GM23338 (cell line): ENCODE results near the gene DDIT3.

Source experiments
- CREB1 ChIP-seq: fragments of 250-450 bp; sonication (Bioruptor Pico); IDR thresholded peaks from 2 replicates; pipeline ENCODE4 v1.5.0; 2020; ENCODE audit warnings: low read depth, mild to moderate bottlenecking, moderate library complexity
- CTCF ChIP-seq, 2 experiments: fragments of 200-600 bp in 1 of 2; sonication (generic) in 1 of 2; conservative IDR thresholded peaks; 2 replicates each; pipeline versions ENCODE4 v1.5.1 to v1.6.1; 2016 to 2017; ENCODE audit warnings: antibody characterized with exemption in 2 of 2, low read depth in 2 of 2, mild to moderate bottlenecking in 2 of 2, moderate library complexity in 1 of 2
- NANOG ChIP-seq: IDR thresholded peaks from 2 replicates; pipeline ENCODE4 v1.6.1; 2016; ENCODE audit warnings: antibody characterized with exemption, borderline replicate concordance
- POLR2AphosphoS5 ChIP-seq: IDR thresholded peaks from 2 replicates; pipeline ENCODE4 v1.6.1; 2016; ENCODE audit warnings: antibody characterized with exemption, low read depth
- TF ChIP-seq, protein P1 (sequence below): IDR thresholded peaks from one replicate; pipeline ENCODE4 v1.6.1; 2018; ENCODE audit warnings: antibody characterized with exemption; ENCODE audit not compliant: unreplicated experiment

GRCh38 chr12:57523706-57524614 is 3.6 kb upstream of the DDIT3 start:
- TF ChIP-seq CTCF (conservative IDR thresholded peaks at IDR 0.05; ENCODE audit: low read depth in 2 of 2): no peak
- TF ChIP-seq CREB1 (CRISPR knock-in tag): no peak
- no peak for TF ChIP-seq POLR2AphosphoS5
- TF ChIP-seq, protein P1, sequence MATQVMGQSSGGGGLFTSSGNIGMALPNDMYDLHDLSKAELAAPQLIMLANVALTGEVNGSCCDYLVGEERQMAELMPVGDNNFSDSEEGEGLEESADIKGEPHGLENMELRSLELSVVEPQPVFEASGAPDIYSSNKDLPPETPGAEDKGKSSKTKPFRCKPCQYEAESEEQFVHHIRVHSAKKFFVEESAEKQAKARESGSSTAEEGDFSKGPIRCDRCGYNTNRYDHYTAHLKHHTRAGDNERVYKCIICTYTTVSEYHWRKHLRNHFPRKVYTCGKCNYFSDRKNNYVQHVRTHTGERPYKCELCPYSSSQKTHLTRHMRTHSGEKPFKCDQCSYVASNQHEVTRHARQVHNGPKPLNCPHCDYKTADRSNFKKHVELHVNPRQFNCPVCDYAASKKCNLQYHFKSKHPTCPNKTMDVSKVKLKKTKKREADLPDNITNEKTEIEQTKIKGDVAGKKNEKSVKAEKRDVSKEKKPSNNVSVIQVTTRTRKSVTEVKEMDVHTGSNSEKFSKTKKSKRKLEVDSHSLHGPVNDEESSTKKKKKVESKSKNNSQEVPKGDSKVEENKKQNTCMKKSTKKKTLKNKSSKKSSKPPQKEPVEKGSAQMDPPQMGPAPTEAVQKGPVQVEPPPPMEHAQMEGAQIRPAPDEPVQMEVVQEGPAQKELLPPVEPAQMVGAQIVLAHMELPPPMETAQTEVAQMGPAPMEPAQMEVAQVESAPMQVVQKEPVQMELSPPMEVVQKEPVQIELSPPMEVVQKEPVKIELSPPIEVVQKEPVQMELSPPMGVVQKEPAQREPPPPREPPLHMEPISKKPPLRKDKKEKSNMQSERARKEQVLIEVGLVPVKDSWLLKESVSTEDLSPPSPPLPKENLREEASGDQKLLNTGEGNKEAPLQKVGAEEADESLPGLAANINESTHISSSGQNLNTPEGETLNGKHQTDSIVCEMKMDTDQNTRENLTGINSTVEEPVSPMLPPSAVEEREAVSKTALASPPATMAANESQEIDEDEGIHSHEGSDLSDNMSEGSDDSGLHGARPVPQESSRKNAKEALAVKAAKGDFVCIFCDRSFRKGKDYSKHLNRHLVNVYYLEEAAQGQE: no peak
- no peak for TF ChIP-seq NANOG
